DMS153 treated with DMSO at 0.1 percent for 48 hours (cell line): Measurements from ENCODE around the gene IL34.

Experiments used
- DNase-seq: peaks from one replicate; lab custom pipeline; 2025; ENCODE audit not compliant: unreplicated experiment; lab: John Stamatoyannopoulos, UW

IL34 gene

GRCh38 chr16:70687671-70688245, 41.4 kb downstream of the IL34 start:
- DNase-seq, result no peak

DNA sequence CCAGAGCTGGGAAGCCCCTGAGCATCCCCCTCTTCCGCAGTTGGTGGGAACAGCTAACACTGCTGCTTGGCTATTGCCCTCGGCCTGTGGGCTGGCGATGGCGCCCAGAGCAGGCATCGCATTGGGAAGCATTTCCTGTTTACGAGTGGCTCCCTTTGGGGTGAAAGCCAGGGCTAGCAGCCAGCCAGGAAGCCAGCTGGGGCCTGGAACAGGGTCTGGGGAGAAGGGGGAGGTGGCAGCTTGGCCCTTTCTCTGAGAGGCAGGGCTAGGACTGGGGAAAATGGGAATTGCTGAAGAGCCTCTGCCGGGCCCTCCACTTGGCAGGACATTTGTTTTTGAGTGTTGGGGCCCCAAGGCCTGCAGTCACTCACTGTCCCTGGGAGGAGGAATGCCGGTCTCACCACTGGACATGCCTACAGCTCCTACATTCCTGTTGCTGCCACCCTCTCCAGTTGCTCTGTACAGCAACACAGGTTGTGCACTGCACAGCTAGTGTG, 41.9 kb downstream of the IL34 start:
- DNase-seq, result no peak

- DNase-seq, result no peak
Measured at GRCh38 chr16:70689035-70689969, 42.9 kb downstream of the IL34 start.

DNA sequence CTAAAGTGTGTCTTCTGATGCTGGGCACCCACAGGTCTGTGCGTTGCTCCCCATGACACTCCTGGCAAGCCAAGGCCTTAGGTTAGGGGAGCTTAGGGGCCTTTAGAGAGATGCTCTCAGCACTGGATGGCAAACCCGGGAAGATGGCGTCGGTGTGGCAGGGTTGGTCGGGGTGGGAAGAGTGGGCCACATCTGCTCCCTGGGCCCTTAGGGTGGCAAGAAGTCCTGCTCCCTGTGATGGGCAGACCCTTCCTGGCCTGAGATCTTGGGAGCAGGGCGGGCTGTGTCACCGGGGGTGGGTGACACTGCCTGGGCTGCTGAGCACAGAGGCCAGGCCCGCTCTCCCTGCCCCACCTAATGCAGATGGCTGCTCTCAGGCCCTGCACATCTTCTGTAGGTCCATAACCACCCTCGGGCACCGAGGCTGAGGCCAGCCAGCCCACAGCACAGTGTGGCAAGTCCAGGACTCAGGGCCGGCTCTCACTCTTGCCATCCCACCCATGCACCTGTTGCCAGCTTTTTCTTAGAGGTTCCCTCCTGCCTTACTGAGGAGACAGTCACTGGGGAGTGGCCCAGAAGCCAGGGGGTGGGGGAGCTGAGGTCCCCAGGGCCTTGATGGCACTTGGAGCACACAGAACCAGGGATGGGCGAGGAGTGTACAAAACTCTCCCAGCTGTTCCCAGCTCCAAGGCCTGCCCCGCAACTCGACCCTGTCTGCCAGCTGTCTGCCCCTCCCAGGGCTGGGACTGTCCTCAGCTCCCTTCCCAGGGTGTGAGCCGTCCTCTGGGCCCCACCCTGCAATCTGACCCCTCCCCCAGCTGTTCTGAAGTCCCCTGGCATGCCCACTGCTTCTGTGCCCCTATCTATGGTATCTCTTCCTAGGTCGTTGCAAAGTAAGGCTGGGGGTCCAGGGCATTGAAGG, 43.9 kb downstream of the IL34 start:
- DNase-seq, result no peak

DNA sequence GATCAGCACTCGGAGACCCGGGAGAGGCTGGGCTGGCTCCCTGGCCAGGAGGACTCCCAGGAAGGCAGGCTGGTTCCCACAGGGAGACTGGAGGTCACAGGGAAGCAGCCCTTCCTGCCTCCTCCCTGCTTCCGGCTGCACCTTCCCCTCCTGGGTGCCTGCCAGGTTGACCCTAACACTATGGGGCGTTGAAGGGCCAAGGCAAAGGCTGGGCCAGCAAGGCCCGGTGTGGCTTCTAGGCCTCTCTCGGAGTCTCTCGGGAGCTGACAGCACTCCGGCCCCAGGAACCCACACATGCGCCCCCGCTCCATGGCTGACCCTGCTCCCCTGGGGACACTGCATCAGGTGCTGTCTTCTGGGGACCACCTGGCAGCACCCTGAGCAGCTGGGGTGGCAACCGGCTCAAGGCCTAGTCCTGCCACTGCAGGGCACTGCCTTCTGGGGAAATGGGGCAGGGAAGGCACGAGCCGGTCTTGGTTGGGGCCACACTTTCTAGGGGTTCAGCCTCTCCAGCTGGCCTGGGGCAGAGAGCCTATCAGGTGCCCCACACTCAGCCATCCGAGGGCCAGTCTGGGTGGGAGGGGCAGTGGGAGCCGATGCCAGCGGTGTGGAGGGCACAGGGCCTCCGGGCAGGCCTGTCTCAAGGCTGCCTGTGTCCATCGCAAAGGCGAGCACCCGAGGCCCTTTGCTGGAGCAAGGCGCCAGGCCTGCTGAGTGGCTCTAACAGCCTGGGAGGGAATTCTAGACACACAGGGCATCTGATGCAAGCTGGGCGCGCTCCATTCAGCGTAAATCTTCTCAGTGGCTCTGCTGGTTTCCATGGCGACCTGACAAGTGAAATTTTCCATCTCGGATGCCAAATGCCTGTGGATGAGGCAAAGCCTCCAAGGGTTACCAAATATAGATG, 45.1 kb downstream of the IL34 start:
- DNase-seq, result no peak

GRCh38 chr16:70692130-70692872, 45.9 kb downstream of the IL34 start:
- DNase-seq, result no peak

DNA sequence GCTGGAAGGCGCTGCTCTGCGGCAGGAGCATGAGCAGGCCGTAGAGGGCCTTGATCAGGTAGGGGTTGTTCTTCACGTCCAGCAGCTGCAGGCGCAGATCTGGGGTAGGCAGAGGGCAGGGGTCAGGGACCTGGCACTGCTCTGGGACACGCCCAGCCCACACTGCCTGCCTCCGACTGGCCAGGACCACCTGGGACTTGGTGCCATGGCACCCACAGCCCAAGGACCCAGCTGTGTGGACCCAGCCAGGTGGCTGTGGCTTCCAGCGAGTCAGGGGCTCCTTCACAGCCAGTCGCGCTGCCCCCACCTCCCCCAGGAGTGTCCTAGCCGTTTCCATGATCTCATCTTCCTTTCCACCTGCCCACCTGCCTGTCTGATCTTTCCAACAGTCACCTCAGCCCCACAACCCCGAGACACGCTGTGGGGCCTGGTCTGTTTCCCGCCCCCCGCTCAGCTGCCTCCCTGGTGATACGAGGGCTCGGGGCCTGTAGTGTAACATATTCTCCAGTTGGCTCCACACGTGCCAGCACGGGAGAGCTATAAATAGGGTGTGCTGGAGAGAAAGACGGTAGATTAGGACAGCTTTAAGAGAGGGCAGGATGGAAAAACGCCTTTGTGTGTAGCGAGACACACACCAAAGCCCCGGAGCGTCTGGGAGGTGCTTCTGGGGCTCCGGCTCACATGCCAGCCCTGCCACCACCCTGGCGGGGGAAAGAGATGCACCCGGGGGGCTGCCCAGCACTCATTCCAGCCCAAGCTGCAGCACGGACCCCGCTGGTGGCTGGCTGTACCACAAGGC, 46.7 kb downstream of the IL34 start:
- no peak for DNase-seq

DNA sequence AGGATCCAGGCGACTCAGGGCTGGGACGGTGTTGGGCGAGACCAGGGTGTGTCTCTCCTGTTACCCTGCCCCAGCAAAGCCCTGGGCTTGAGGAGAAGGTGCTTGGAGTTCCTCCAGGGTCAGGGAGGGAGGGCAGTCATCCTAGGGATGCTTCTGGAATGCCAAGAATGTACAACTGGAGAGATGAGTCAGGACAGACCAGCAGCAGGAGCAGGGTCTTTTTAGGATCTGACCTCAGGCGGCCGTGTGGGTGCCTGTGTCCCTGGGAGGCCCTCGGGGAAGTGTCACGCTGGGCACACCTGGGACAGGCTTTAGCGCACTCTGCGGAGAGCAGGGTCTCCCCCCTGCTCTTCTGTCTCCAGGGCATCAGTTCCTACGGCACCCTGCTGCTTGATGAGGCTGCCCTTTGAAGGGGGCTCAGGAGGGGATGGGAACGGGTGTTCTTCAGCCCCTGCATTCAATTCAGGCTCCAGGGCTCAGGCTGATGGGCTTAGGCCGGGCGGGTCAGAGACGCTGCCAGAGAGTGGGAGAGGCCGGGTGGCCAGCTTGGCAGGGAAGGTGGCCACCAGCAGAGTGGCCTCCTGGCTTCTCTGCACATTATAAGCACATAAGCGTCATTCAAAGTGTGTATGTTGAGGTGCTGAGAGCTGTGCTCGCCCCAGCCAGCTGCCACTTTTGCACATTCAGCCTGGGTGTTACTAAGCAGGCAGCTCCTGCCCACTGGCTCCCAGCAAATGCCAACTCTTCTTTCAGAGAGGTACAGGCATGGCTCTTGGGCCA, 47.9 kb downstream of the IL34 start:
- DNase-seq, result no peak

DNA sequence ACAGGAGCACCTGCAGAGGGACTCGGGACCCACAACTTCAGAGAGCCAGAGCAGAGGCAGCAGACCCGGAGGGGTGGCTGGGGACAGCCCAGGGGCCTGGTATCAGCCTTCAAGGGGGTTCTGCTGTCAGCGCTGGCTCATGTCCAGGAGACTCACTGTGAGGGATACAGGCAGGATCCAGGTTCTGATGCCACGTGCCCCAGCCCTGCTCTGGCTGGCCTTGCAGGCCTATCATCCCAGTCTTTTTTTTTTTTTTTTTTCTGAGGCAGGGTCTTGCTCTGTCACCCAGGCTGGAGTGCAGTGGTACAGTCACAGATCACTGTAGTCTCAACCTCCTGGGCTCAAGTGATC, 48.5 kb downstream of the IL34 start:
- DNase-seq, result no peak

- peak; percentile 57 for DNase-seq
Measured at GRCh38 chr16:70695331-70696070, 49.1 kb downstream of the IL34 start.

- DNase-seq, result no peak
Measured at GRCh38 chr16:70696355-70696754, 50.0 kb downstream of the IL34 start.

- DNase-seq, result no peak
Measured at GRCh38 chr16:70696952-70697593, 50.7 kb downstream of the IL34 start.

GRCh38 chr16:70697594-70698170, 51.3 kb downstream of the IL34 start:
- DNase-seq, result no peak

DNA sequence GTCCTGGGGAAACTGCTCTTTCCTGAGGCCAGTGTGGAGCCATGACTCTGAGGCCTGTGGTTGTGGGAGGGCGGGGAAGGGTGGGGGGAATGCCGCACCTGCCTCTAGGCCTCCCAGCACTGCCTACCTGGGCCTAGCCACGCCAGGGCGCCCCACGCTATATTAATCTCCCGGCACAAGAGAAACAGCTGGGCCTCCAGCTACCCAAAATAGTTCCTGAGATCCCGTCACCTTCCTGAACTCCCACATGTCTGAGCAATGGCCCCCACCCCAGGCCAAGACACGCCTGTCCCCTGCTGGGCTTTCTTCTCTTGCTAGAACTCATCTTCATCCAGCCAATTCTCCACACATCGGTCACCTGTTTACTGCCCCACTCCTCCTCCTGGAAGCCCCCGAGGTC, 52.5 kb downstream of the IL34 start:
- DNase-seq, result no peak

DNA sequence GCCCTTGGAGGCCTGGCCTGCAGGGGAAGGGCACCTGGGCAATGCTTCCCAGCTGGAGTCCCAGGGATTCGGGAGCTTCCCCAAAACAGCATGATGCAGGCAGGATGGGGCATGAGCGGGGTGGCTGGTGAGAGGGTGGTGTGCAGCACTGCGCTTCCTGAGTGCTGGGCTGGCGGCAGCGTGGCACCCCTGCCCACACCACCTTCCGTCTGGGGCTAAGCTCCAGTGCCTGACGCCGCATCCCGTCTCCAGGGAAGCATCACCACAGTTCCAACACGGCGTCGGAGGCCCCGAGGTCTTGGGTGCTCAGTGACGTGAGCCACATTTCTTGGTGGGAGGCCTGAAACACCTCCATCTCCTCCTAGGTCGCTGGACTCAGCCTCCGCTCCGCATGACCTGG, 53.3 kb downstream of the IL34 start:
- DNase-seq, result no peak
